C4-2B (cell line): ENCODE data around the gene TMED6.

ENCODE experiments used
- H3K27ac ChIP-seq: fragments of 450-650 bp; 2 replicates; pipeline ENCODE4 v1.5.1; 2017
- CTCF ChIP-seq: fragments of 450-650 bp; conservative IDR thresholded peaks from 2 replicates; pipeline ENCODE4 v1.5.1; 2017; ENCODE audit warnings: mild to moderate bottlenecking
- ZFX ChIP-seq: fragments of 450-650 bp; IDR thresholded peaks from 2 replicates; pipeline ENCODE4 v1.6.1; 2017

TMED6 gene

GRCh38 chr16:69327585-69328310, 23.8 kb downstream of the TMED6 start:
- TF ChIP-seq ZFX = no peak
- no peak for TF ChIP-seq CTCF
- H3K27ac ChIP-seq = no peak overlapping the region

GRCh38 chr16:69326172-69326873, 25.3 kb downstream of the TMED6 start:
- TF ChIP-seq CTCF (no peak), ZFX (no peak)
- H3K27ac ChIP-seq = peak overlapping the region; percentile 21

GRCh38 chr16:69325784-69326171, 25.8 kb downstream of the TMED6 start:
- TF ChIP-seq CTCF (no peak), ZFX (no peak)
- H3K27ac ChIP-seq = peak overlapping the region; percentile 21

- no peak for TF ChIP-seq CTCF
- TF ChIP-seq ZFX = no peak
- H3K27ac ChIP-seq = peak overlapping the region; percentile 8
These were observed 26.9 kb downstream of the TMED6 start for GRCh38 chr16:69324585-69325253.

- TF ChIP-seq ZFX (no peak), CTCF (no peak)
- peak overlapping the region; percentile 5; the same call in 1 of the 2 replicates for H3K27ac ChIP-seq
These were observed 27.5 kb downstream of the TMED6 start for GRCh38 chr16:69324013-69324531.

GRCh38 chr16:69323415-69323814, 28.2 kb downstream of the TMED6 start:
- TF ChIP-seq ZFX (no peak), CTCF (no peak)
- no peak overlapping the region for H3K27ac ChIP-seq

- H3K27ac ChIP-seq = no peak overlapping the region
- TF ChIP-seq CTCF (no peak), ZFX (no peak)
These were observed 29.2 kb downstream of the TMED6 start for GRCh38 chr16:69322343-69322742.
